Neural cell (in vitro differentiated cells): ENCODE data around the gene SLC2A5. TPM values are rescaled to one million over a fixed set of nuclear protein-coding genes. Genes with fewer than 3 reads are reported as not detected.

ENCODE experiments used
- H2AFZ ChIP-seq: fragments of 200-600, 300-800 bp; sonication (generic), shearing (Covaris generic); 2 replicates; pipeline ENCODE4 v1.6.0; 2014; ENCODE audit warnings: low read depth, mild to moderate bottlenecking, antibody characterized with exemption, low read length, moderate library complexity
- H3F3A ChIP-seq: fragments of 200-600 bp; shearing (Covaris generic); 2 replicates; pipeline ENCODE4 v1.6.1; 2016; ENCODE audit warnings: mild to moderate bottlenecking, moderate library complexity, mixed read lengths, antibody characterized with exemption, low read length; ENCODE audit not compliant: insufficient read depth, poor library complexity, severe bottlenecking
- H3K27ac ChIP-seq: fragments of 200-600, 300-800 bp; sonication (generic), shearing (Covaris generic); 2 replicates; pipeline ENCODE4 v1.5.1; 2014; ENCODE audit warnings: mild to moderate bottlenecking, low read length, moderate library complexity
- H3K27me3 ChIP-seq: fragments of 300-800, 200-600 bp; sonication (generic), shearing (Covaris generic); 2 replicates; pipeline ENCODE4 v1.6.0; 2014; ENCODE audit warnings: mild to moderate bottlenecking, low read depth, low read length, moderate library complexity; ENCODE audit not compliant: insufficient read depth
- H3K36me3 ChIP-seq: fragments of 300-800, 200-600 bp; sonication (generic), shearing (Covaris generic); 2 replicates; pipeline ENCODE4 v1.5.1; 2014; ENCODE audit warnings: mild to moderate bottlenecking, antibody characterized with exemption, low read length, moderate library complexity; ENCODE audit not compliant: insufficient read depth
- H3K4me2 ChIP-seq: fragments of 300-800, 200-600 bp; sonication (generic), shearing (Covaris generic); 2 replicates; pipeline ENCODE4 v1.6.0; 2014; ENCODE audit warnings: mild to moderate bottlenecking, low read length
- H3K4me3 ChIP-seq: fragments of 300-800, 200-600 bp; sonication (generic), shearing (Covaris generic); 2 replicates; pipeline ENCODE4 v1.5.1; 2014; ENCODE audit warnings: mild to moderate bottlenecking, low read length, moderate library complexity
- H3K79me2 ChIP-seq: fragments of 200-600 bp; shearing (Covaris generic); replicated peaks from 2 replicates; pipeline ENCODE4 v1.6.0; 2014; ENCODE audit warnings: mild to moderate bottlenecking, low read length, moderate library complexity; ENCODE audit not compliant: insufficient read depth
- H3K9ac ChIP-seq: fragments of 300-800, 200-600 bp; sonication (generic), shearing (Covaris generic); 2 replicates; pipeline ENCODE4 v1.6.1; 2016; ENCODE audit warnings: mild to moderate bottlenecking, low read length, mixed read lengths
- H3K9me2 ChIP-seq: fragments of 200-600 bp; shearing (Covaris generic); 2 replicates; pipeline ENCODE4 v1.6.1; 2016; ENCODE audit warnings: mild to moderate bottlenecking, low read length, mixed read lengths; ENCODE audit not compliant: insufficient read depth
- H3K9me3 ChIP-seq: fragments of 200-600, 300-800 bp; sonication (generic), shearing (Covaris generic); 2 replicates; pipeline ENCODE4 v1.6.1; 2016; ENCODE audit warnings: mild to moderate bottlenecking, mixed run types, low read length, moderate library complexity, mixed read lengths
- H4K20me1 ChIP-seq: fragments of 200-600 bp; shearing (Covaris generic); 2 replicates; pipeline ENCODE4 v1.6.1; 2016; ENCODE audit warnings: mild to moderate bottlenecking, mixed run types; ENCODE audit not compliant: insufficient read depth
- CTCF ChIP-seq: fragments of 450-650 bp; IDR thresholded peaks from 2 replicates; pipeline ENCODE4 v1.5.1; 2014; ENCODE audit warnings: antibody characterized with exemption, mild to moderate bottlenecking, moderate library complexity; ENCODE audit not compliant: poor library complexity, severe bottlenecking
- EP300 ChIP-seq: fragments of 450-650 bp; conservative IDR thresholded peaks from 2 replicates; pipeline ENCODE4 v1.6.1; 2014; ENCODE audit warnings: antibody characterized with exemption, mild to moderate bottlenecking, moderate library complexity; ENCODE audit not compliant: poor library complexity, severe bottlenecking
- EZH2 ChIP-seq: fragments of 200-600, 300-800 bp; shearing (Covaris generic), sonication (generic); IDR thresholded peaks from 2 replicates; pipeline ENCODE4 v1.6.1; 2014; ENCODE audit warnings: antibody characterized with exemption, low read length, borderline replicate concordance, mild to moderate bottlenecking; ENCODE audit not compliant: insufficient read depth, poor library complexity, severe bottlenecking
- MXI1 ChIP-seq: fragments of 450-650 bp; conservative IDR thresholded peaks from 2 replicates; pipeline ENCODE4 v1.6.1; 2014; ENCODE audit warnings: antibody characterized with exemption, mild to moderate bottlenecking; ENCODE audit not compliant: poor library complexity, severe bottlenecking
- POLR2AphosphoS5 ChIP-seq: IDR thresholded peaks from 2 replicates; pipeline ENCODE4 v1.6.1; 2012
- RAD21 ChIP-seq: fragments of 450-650 bp; conservative IDR thresholded peaks from 2 replicates; pipeline ENCODE4 v1.6.1; 2014; ENCODE audit warnings: antibody characterized with exemption, mild to moderate bottlenecking, moderate library complexity
- SMC3 ChIP-seq: fragments of 450-650 bp; conservative IDR thresholded peaks from 2 replicates; pipeline ENCODE4 v1.6.1; 2014; ENCODE audit warnings: antibody characterized with exemption, mild to moderate bottlenecking, moderate library complexity; ENCODE audit not compliant: poor library complexity
- TAF1 ChIP-seq: IDR thresholded peaks from 2 replicates; pipeline ENCODE4 v1.6.1; 2012; ENCODE audit warnings: low read depth
- polyA plus RNA-seq: library from polyadenylated mRNA; depleted of rRNA; stranded (reverse); fragments of >200 nt; gene quantifications from 2 replicates; pipeline ENCODE4 v1.2.3, GENCODE V29; 2014
- TF ChIP-seq, protein P1 (sequence below): IDR thresholded peaks from 2 replicates; pipeline ENCODE4 v1.6.1; 2012; ENCODE audit warnings: borderline replicate concordance

Gene SLC2A5
- polyA plus RNA-seq, 1 donor from 2014 or later, result not detected

DNA sequence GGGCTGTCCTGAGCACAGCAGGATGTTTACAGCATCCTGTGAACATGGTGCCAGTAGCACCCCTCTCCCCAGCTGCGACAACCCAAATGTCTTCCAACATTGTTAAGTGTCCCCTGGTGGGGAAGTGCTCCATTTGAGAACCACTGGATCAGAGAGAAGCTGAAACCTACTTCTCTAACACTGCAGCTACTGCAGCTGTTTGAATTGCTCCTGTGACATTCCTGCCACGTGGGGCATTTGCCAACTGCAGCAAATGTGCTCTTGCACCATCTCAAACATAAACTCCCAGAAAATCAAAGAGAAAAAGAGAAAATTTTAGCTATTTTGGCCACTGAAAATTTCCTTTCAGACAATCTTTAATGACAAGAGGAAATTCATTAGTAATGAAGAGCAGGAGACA lies 11.0 kb downstream of the SLC2A5 start:
- Histone ChIP-seq H2AFZ (no peak overlapping the region), H3K27ac (no peak overlapping the region), H3F3A (no peaks in the 10 kb centered on the region), H3K9me3 (no peaks in the 10 kb centered on the region), H3K27me3 (no peaks in the 10 kb centered on the region), H3K9me2 (no peaks in the 10 kb centered on the region), H3K4me2 (no peak overlapping the region), H3K4me3 (no peak overlapping the region), H3K9ac (no peak overlapping the region), H4K20me1 (no peaks in the 10 kb centered on the region), H3K79me2 (no peaks in the 10 kb centered on the region), H3K36me3 (no peaks in the 10 kb centered on the region)
- TF ChIP-seq EZH2, result no peak
- no peak for TF ChIP-seq RAD21
- no peak for TF ChIP-seq MXI1
- TF ChIP-seq, protein P1, sequence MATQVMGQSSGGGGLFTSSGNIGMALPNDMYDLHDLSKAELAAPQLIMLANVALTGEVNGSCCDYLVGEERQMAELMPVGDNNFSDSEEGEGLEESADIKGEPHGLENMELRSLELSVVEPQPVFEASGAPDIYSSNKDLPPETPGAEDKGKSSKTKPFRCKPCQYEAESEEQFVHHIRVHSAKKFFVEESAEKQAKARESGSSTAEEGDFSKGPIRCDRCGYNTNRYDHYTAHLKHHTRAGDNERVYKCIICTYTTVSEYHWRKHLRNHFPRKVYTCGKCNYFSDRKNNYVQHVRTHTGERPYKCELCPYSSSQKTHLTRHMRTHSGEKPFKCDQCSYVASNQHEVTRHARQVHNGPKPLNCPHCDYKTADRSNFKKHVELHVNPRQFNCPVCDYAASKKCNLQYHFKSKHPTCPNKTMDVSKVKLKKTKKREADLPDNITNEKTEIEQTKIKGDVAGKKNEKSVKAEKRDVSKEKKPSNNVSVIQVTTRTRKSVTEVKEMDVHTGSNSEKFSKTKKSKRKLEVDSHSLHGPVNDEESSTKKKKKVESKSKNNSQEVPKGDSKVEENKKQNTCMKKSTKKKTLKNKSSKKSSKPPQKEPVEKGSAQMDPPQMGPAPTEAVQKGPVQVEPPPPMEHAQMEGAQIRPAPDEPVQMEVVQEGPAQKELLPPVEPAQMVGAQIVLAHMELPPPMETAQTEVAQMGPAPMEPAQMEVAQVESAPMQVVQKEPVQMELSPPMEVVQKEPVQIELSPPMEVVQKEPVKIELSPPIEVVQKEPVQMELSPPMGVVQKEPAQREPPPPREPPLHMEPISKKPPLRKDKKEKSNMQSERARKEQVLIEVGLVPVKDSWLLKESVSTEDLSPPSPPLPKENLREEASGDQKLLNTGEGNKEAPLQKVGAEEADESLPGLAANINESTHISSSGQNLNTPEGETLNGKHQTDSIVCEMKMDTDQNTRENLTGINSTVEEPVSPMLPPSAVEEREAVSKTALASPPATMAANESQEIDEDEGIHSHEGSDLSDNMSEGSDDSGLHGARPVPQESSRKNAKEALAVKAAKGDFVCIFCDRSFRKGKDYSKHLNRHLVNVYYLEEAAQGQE, result no peak
- TF ChIP-seq POLR2AphosphoS5, result no peak
- TF ChIP-seq SMC3, result no peak
- TF ChIP-seq EP300, result no peak
- no peak for TF ChIP-seq CTCF
- no peak for TF ChIP-seq TAF1

- no peak overlapping the region for H3K4me2 ChIP-seq
Observed at GRCh38 chr1:9057851-9058250, 11.6 kb downstream of the SLC2A5 start.

More at GRCh38 chr1:9057851-9058250, 11.6 kb downstream of the SLC2A5 start:
- H3K9me2 ChIP-seq, result no peaks in the 10 kb centered on the region
- H3K79me2 ChIP-seq, result no peaks in the 10 kb centered on the region
- no peaks in the 10 kb centered on the region for H4K20me1 ChIP-seq
- H3F3A ChIP-seq, result no peaks in the 10 kb centered on the region
- no peak overlapping the region for H3K9ac ChIP-seq
- H3K27me3 ChIP-seq, result no peaks in the 10 kb centered on the region
- no peaks in the 10 kb centered on the region for H3K36me3 ChIP-seq
- no peak overlapping the region for H2AFZ ChIP-seq
- TF ChIP-seq, protein P1, result no peak
- TF ChIP-seq EZH2 (no peak), CTCF (no peak), RAD21 (no peak), TAF1 (no peak), SMC3 (no peak), POLR2AphosphoS5 (no peak), EP300 (no peak), MXI1 (no peak)
- H3K9me3 ChIP-seq, result no peaks in the 10 kb centered on the region
- H3K4me3 ChIP-seq, result no peak overlapping the region
- H3K27ac ChIP-seq, result no peak overlapping the region
